ENCODE results near the gene LRFN2.

LRFN2 gene

DNA sequence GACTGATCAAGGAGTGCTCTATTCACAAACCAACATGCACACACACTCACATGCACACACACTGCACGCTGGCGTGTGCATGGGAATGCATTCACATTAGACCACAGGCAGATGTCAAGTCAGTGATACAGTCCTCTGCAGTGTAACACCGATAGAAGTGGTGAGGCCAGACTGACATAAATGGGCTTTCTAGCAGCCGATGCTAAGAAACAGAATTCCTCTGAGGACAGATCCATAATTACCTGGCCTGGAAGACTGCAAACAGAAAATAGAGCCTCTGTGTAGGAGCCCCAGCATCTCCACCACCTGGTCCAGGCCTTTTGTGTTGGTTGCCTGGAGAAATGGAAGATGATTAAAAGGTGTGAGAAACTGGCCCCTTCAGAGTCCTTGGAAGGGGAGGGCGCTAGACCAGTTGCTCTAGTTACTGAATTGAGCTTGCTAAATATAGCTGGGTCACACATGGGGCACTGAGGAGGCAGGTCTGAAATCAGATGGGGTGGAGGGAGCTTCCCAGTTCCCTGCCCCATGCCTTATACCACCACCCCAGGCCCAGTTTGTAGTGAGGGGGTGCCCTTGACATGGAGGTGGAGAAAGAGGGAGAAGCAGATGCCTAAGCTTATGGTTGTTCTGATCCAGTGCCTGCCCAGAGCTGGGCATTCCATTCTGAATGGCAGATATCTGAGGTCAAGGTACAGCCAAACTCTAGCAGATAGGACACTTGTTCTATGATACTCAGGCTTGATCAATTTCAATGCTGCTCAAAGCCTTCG is 233.8 kb downstream of the LRFN2 start:
- in situ Hi-C loops (cut with MboI; ENCODE audit: low sequenced_read_pairs): no loop called here

DNA sequence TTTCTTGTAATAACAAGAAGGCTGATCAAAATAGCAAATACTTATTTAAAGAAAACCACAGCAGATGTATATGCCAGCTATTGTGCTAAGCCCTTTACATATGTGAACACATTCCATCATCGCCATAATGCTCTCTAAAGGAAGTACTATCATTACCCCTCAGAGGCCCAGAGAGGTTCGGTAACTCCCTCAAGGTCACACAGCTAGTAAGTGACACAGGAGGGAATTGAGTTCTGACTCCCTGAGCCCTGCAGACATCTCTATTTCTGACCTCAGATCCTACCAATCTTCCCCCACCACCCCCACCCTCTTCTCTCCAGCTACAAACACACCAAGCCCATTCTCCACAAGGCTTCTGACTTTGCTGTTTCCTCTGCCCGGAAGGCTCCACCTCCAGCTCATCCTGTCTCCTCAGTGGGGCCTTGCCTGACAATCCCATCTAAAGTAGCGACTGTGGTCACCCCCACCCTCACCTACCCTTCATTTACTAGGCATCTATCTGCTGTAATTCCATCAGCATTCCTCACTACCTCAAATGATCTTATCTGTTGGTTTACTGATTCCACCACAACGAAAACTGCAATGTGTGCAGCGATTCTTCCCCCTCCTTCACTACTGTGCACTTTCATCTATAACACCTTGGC is 234.5 kb downstream of the LRFN2 start:
- in situ Hi-C loops (cut with MboI; ENCODE audit: low sequenced_read_pairs): no loop called here

DNA sequence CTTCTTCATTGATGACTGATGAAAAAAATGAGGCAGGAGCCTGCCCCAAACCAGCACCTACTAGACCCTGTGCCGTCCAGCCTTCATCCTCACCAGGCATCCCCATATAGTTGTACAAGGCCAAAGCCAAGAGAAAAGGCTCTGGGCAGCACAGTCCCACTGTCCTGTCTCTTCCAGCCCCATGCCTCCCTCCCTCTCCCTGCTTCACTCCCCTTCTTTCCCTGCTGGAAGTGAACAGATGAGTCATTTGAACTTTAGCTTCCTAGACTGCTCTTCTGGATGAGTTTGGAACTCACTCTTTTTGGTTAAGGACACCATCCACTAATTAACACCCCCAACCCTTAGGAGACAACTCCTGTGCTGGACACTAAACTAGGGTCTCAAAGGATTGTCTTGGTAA is 235.2 kb downstream of the LRFN2 start:
- in situ Hi-C loops (cut with MboI; ENCODE audit: low sequenced_read_pairs): no loop called here

DNA sequence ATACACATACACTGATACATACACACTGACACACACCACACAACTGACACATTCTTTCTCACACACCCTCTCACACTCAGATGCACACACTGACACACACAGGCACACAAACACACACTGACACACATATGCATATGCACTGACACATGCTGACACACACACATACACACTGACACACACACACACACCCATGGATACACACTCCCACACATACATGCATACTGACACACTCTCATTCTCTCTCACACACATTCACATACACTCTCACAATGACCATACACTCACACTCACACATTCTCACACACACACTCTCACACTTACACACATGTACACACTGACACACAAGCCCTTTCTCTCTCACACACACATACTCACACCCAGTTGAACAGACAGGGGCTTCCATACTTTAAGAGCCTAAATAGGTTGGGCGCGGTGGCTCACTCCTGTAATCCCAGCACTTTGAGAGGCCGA is 236.4 kb downstream of the LRFN2 start:
- in situ Hi-C loops (cut with MboI; ENCODE audit: low sequenced_read_pairs): no loop called here

DNA sequence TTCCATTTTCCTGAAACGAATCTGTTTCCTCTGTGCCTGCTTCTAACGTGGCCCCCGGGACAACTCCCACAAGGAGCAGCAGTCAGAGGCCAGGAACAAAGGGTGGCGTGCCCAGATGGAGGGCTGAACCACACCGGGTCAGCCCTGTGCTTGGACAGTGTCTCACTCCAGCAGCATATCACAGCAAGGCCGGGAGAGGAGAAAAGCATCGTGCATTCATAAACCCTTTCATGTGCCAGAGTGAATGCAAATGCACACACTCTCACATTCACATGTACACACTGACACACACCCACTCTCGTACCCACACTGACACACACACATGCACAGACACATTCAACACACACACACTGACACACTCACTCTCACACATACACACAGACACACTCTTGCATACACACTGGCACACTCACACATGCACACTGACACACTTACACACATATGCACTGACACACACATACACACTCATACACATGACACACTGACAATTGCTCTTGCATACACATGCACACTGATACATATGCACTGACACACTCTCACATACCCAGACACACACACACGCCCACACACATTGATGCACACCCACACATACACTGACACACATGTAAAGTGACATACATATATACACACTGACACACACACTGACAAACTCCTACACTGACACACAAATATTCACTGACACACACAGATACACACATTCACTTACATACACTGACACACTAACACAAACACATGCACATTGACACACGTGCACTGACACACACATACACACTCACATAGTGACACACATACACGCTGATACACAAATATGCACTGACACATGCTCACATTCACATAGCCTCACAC is 237.0 kb downstream of the LRFN2 start:
- in situ Hi-C loops (cut with MboI; ENCODE audit: low sequenced_read_pairs): no loop called here

DNA sequence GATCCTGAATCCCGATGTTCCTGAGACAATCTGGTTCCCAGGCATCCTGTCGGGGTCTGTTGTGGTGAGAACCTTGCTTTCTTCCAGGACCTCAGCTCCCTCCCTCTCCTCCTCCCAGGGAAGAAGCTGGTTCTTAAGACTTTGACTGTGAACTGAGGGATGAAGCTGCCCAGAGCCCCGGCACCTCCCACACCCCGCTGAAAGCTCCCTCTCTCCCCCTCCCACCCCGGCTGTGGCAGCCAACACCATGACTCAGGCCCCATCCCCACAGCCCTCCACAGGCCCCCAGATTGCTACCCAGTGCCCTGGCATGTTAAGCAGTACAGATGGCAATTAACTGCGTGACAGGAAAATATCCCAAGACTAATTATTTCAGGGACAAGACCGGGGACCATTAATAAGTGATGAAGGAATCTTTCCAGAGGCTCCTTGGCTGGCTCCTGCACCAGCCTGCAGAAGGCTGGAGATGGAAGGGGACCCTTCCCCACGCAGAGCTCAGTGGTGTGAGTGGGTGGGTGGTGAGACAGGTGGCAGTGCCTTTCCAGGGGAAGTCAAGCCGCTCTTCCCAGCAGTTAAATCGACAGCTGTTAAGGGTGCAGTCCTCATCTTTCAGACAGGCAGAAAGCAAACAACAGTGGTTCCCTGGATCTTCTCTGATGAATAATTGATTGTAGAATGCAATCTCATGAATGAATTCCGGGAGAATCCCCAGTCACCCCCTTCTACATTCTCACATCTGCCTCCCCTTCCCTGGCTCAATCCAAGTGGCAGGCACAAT is 237.9 kb downstream of the LRFN2 start:
- in situ Hi-C loops (cut with MboI; ENCODE audit: low sequenced_read_pairs): no loop called here

DNA sequence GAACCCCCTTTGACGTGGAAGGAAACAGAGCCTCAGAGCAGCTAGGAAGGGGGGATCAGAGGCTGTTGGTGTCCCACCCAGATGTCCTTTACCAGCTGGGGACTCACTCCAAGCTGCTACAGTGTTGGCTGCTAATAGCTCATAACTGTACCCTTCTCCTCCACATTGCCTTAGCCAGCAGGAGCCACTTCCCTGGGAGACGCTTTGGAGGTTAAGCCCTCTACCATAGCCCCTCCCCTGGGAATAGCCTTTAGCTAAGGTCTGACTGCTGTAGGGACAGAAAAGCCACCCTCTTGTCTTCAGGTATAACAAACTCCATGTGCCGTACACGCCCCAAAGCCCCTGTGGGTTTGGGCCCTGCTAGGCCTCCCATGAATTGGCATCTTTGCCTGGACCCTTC is 238.6 kb downstream of the LRFN2 start:
- in situ Hi-C loops (cut with MboI; ENCODE audit: low sequenced_read_pairs): no loop called here

DNA sequence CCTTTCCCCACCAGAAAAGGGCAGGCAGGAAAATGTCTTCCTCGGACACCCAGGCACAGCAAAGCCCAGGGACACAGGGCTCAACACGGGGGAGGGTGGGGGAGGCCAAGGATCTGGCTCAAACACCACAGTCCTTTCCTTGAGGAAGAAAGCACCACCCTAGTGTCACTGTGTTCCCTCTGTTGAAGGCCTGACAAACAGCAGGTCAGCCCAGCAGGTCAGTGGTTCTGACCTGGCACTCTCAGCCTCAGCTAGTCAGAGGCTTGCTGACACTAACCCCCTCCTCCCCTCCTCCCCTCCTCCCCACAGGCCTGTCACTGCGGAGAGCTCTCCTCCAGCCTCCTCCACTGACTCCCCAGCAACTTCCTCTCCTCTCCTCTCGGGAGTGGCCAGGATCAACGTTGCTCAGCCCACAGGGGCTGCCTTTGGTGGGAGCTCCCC is 239.6 kb downstream of the LRFN2 start:
- in situ Hi-C loops (cut with MboI; ENCODE audit: low sequenced_read_pairs): no loop called here

DNA sequence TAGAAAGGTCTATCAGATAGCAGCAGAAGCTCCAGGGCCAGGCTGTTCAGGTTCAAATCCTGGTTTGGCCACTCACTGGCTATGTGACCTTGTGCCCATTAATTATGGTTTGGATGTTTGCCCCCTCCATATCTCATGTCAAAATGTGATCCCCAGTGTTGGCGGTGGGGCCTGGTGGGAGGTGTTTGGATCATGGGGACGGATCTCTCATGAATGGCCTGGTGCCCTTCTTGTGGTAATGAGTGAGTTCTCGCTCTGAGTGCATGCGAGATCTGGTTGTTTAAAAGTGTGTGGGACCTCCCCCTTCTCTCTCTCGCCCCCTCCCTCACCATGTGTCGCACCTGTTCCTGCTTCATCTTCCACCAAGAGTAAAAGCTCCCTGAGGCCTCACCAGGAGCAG is 240.9 kb downstream of the LRFN2 start:
- in situ Hi-C loops (cut with MboI; ENCODE audit: low sequenced_read_pairs): no loop called here

DNA sequence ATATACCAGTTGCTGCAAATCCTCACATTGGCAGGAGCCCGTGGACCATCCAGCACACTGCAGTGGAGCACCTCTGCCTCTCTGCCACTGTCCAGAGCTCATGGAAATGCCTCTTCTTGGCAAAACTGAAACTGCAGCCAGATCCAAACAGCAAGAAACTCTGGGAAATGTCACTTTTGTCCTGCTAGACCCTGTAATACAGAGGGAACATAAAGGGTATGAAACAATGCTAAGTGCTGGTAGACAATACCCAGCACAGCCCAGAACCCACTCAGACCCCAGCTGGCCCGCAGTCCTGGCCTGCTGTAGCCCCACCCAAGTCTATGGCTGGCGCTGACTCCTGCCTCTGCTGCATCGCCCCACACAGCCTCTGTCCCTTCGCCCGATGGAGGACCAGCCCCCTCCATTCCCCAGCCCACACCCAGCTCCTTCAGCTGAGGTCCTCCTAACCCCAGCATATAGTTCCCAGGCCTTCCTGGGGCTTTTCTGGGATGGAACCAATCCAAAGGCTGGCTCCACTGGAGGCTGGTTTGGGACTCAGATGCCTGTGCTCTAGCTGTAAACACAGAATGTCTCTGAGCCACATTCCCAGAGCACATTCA is 242.5 kb downstream of the LRFN2 start:
- in situ Hi-C loops (cut with MboI; ENCODE audit: low sequenced_read_pairs): no loop called here

DNA sequence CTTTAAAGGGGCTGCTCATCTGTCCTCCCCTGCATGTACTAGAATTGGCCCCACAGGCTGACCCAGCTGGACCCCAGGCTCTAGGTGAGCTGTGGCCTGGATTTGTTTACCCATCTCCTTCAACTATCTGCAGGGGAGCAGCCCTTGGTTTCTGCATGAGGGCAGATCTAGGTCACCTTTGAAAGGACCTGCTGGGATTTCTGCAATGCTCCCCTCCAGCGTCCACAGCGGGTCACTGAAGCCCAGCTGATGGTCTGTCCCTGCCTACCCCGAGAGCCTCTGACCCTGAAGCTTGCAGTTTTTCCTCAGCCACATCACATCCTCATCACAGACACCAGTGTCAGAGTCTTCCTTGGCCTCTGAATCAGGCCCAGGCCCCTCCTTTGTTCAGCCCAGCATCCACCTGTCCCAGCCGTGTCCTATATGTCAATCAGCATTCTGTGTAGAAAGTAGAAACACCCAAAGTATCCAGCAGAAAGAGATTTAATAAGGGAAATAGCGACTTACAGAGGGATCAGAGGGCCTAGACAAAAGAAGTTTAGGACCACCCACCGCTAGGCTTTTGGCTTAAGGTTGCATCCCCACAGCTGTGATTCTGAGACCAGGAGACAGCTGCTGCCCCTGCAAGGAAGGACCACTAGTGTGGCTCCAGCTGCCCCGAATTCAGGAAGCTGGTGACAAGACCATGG is 243.1 kb downstream of the LRFN2 start:
- in situ Hi-C loops (cut with MboI; ENCODE audit: low sequenced_read_pairs): no loop called here

DNA sequence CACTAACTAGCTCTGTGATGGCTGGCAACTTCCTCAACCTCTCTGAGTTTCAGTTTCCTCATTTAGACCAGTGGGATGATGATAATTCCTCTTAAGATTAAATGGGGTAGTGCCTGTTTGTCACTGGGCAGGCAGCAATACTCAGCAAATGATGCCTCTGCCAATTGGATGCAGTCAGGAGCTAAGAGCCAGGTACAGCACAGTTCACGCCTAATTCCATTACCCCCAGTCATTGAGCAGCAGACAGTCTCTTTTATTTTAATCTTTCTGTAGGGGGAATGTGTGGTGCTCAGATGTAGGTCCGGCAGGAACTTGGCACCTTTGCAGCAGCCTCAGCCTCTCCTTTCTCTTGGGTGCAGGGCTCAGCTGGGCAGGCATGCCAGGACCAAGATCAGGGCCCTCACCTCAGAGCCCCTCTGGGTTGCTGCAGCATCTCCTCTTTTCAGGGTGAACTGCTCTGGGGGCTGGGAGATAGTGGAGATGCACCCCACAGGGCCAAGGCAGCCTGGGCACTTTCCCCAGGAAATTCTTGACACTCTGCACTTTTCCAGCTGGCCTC is 243.8 kb downstream of the LRFN2 start:
- in situ Hi-C loops (cut with MboI; ENCODE audit: low sequenced_read_pairs): no loop called here

DNA sequence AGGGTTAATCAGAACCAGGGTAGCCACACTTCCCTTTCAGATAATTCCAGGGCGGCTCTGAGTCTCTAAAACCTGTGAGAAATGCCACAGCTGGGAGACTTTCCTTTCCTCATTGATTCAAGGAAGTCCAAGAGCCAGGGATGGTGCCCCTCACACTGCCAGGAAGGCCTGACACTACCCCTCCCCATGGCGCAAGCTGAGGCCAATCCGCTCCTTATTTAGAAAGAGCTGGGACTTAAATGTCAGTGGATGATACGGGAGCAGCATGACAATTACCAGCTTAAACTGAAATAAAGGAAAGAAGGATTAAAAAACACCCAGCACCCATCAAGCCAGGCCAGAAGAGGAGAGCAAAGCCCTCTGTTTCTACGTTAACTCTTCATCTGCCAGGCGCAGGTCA is 244.4 kb downstream of the LRFN2 start:
- in situ Hi-C loops (cut with MboI; ENCODE audit: low sequenced_read_pairs): no loop called here

DNA sequence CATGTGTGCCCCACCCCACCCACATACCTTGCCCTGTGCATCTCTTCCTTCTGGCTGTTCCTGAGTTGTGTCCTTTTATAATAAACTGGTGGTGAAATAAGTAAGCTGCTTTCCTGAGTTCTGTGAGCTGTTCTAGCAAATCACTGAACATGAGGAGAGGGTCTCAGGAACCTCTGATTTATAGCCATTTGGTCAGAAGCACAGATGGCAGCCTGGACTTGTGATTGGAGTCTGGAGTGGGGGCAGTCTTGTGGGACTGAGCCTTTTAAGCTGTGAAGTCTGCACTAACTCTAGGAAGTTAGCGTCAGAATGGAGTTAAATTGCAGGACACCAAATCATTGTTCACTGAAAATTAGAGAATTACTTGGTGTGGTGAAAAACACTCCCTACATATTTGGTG is 245.4 kb downstream of the LRFN2 start:
- in situ Hi-C loops (cut with MboI; ENCODE audit: low sequenced_read_pairs): no loop called here

Measured in HL-60/S4 treated with phorbol 12-myristate 13-acetate at 8.2 ng/mL for 4 days and 3 days (cell line).